HepG2 (cell line): ENCODE data around the gene YBX2. TPM values are rescaled to one million over a fixed set of nuclear protein-coding genes. Genes with fewer than 3 reads are reported as not detected.

Experiments
- ATF1 ChIP-seq: IDR thresholded peaks from 2 replicates; pipeline ENCODE4 v1.6.1; 2016; ENCODE audit warnings: mild to moderate bottlenecking, control low read depth
- CEBPB ChIP-seq: IDR thresholded peaks from 2 replicates; pipeline ENCODE4 v1.6.1; 2011; ENCODE audit warnings: low read depth, low read length, improper control_type of control experiment, borderline replicate concordance
- HDAC1 ChIP-seq: sonication (generic); formaldehyde crosslinking; IDR thresholded peaks from 2 replicates; pipeline ENCODE4 v1.5.1; 2020; ENCODE audit warnings: mild to moderate bottlenecking, missing genetic modification reagents
- HOXA3 ChIP-seq: sonication (generic); formaldehyde crosslinking; IDR thresholded peaks from 2 replicates; pipeline ENCODE4 v1.5.0; 2020; ENCODE audit warnings: missing genetic modification reagents
- IKZF4 ChIP-seq: sonication (generic); formaldehyde crosslinking; IDR thresholded peaks from 2 replicates; pipeline ENCODE4 v1.5.1; 2020; ENCODE audit warnings: borderline replicate concordance, mild to moderate bottlenecking, low read depth, missing genetic modification reagents; ENCODE audit errors: not compliant biosample characterization
- JARID2 ChIP-seq: sonication (generic); formaldehyde crosslinking; IDR thresholded peaks from 2 replicates; pipeline ENCODE4 v1.8.1; 2023; ENCODE audit warnings: missing genetic modification reagents, inconsistent platforms; ENCODE audit not compliant: insufficient replicate concordance
- KDM6A ChIP-seq: IDR thresholded peaks from 2 replicates; pipeline ENCODE4 v1.6.1; 2016; ENCODE audit warnings: low read depth
- MAFF ChIP-seq: IDR thresholded peaks from 2 replicates; pipeline ENCODE4 v1.6.1; 2011; ENCODE audit warnings: low read depth, low read length, improper control_type of control experiment
- MAFK ChIP-seq, 2 experiments: IDR thresholded peaks in 1 of 2; conservative IDR thresholded peaks in 1 of 2; 2 replicates each; pipeline ENCODE4 v1.6.1; 2011; ENCODE audit warnings: improper control_type of control experiment in 2 of 2, low read length in 2 of 2
- POLR2AphosphoS5 ChIP-seq: IDR thresholded peaks from 2 replicates; pipeline ENCODE4 v1.6.1; 2012; ENCODE audit warnings: low read depth, low read length
- RORA ChIP-seq: sonication (generic); formaldehyde crosslinking; IDR thresholded peaks from 2 replicates; pipeline ENCODE4 v1.5.0; 2020; ENCODE audit warnings: mild to moderate bottlenecking, missing genetic modification reagents, moderate library complexity
- SAP130 ChIP-seq: IDR thresholded peaks from 2 replicates; pipeline ENCODE4 v1.6.1; 2016; ENCODE audit warnings: low read depth
- SCMH1 ChIP-seq: sonication (generic); formaldehyde crosslinking; IDR thresholded peaks from 2 replicates; pipeline ENCODE4 v1.9.0; 2021; ENCODE audit warnings: missing genetic modification reagents, mild to moderate bottlenecking, borderline replicate concordance
- SKI ChIP-seq: fragments of 450-650 bp; IDR thresholded peaks from one replicate; pipeline ENCODE4 v1.6.1; 2018; ENCODE audit warnings: mild to moderate bottlenecking; ENCODE audit not compliant: partially characterized antibody
- STAG1 ChIP-seq: sonication (generic); formaldehyde crosslinking; IDR thresholded peaks from 2 replicates; pipeline ENCODE4 v1.4.0; 2020; ENCODE audit warnings: missing genetic modification reagents
- ZNF33B ChIP-seq: sonication (generic); formaldehyde crosslinking; IDR thresholded peaks from 2 replicates; pipeline ENCODE4 v1.5.1; 2020; ENCODE audit warnings: mild to moderate bottlenecking, missing genetic modification reagents
- ZNF703 ChIP-seq: sonication (generic); formaldehyde crosslinking; IDR thresholded peaks from 2 replicates; pipeline ENCODE4 v1.5.1; 2020; ENCODE audit warnings: missing genetic modification reagents, mild to moderate bottlenecking, moderate library complexity, borderline replicate concordance
- polyA plus RNA-seq, 8 experiments: library from polyadenylated mRNA; depleted of rRNA in 3 of 8; stranded (reverse) in 7 of 8; unstranded in 1 of 8; fragments of >200 nt; fragmentation: Illumina TruSeq in 4 of 8; extraction: Trizol in 4 of 8; gene quantifications; 2 replicates each; pipeline versions ENCODE4 v1.2.1 to v1.2.3, GENCODE V29; 2011 to 2016; ENCODE audit warnings: low read depth in 4 of 8, missing spikeins in 1 of 8, mixed read lengths in 1 of 8; ENCODE audit not compliant: insufficient read depth in 1 of 8
- total RNA-seq, 5 experiments: library from RNA; depleted of rRNA; stranded (reverse); fragments of >200 nt; fragmentation: Illumina TruSeq; extraction: Trizol; gene quantifications; 2 replicates each; pipeline ENCODE4 v1.2.3, GENCODE V29; 2016; ENCODE audit warnings: low read depth in 1 of 5
- TF ChIP-seq, protein P1 (sequence below): sonication (generic); formaldehyde crosslinking; IDR thresholded peaks from 2 replicates; pipeline ENCODE4 v1.8.1; 2023; ENCODE audit warnings: mild to moderate bottlenecking, missing genetic modification reagents
- TF ChIP-seq, protein P2 (sequence below): sonication (generic); formaldehyde crosslinking; conservative IDR thresholded peaks from 2 replicates; pipeline ENCODE4 v1.4.0; 2020; ENCODE audit warnings: missing genetic modification reagents
- TF ChIP-seq, protein P3 (sequence below): sonication (generic); formaldehyde crosslinking; IDR thresholded peaks from 2 replicates; pipeline ENCODE4 v1.5.0; 2020; ENCODE audit warnings: mild to moderate bottlenecking, missing genetic modification reagents, borderline replicate concordance
- TF ChIP-seq, protein P4 (sequence below): sonication (generic); IDR thresholded peaks from 2 replicates; pipeline ENCODE4 v1.6.1; 2016; ENCODE audit warnings: low read depth, borderline replicate concordance

YBX2 gene
- total and polyA plus RNA-seq, 2 of the 13 experiments (the other 11 are each of a cell fraction or from before 2014, with no cell fraction given): 0.12 to 0.22 TPM

DNA sequence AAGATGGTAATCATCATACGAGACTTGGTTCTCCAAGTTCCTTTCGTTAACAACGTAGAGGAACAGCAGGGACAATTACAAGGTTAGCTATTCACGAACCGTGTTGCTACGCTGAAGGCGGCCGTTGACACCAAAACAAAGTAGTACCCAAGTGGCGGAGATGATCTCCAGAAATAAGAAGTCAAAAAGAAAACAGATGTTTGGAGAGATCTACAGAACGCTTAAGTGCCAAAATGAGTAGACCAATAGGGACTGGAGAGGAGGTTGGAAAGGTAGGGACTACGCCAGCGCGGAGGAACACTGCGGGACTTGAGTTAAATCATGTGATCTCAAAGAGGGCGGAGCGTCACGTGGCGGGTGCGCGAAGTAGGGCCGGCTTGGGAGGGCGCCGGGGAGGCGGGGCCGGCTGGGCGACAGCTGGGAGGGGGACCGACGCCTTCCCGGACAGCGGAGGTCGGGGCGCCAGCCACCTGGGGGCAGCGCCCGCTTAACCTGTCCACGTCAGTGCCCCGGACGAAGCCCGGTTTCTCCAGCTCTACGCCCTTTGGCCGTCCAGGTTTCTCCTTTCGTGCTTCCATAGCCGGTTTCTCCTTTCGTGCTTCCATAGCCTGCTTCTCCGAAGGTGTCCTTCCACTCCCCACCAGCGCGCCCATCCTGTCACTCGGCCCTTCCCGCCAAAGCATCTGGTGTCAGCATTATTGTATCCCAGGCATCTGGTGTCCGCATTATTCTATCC, 51.6 kb downstream of the YBX2 start (continued):
- TF ChIP-seq, protein P1, sequence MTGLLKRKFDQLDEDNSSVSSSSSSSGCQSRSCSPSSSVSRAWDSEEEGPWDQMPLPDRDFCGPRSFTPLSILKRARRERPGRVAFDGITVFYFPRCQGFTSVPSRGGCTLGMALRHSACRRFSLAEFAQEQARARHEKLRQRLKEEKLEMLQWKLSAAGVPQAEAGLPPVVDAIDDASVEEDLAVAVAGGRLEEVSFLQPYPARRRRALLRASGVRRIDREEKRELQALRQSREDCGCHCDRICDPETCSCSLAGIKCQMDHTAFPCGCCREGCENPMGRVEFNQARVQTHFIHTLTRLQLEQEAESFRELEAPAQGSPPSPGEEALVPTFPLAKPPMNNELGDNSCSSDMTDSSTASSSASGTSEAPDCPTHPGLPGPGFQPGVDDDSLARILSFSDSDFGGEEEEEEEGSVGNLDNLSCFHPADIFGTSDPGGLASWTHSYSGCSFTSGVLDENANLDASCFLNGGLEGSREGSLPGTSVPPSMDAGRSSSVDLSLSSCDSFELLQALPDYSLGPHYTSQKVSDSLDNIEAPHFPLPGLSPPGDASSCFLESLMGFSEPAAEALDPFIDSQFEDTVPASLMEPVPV: peak; percentile 28; the same call in 1 of the 2 replicates
- TF ChIP-seq SKI: peak; percentile 73
- TF ChIP-seq HDAC1 (CRISPR knock-in tag): peak; percentile 74; the same call in 1 of the 2 replicates
- TF ChIP-seq ZNF703 (CRISPR knock-in tag): 0 out of 2 replicates have a peak, but pooled peaks have one; percentile 77
- no peak for TF ChIP-seq SCMH1 (CRISPR knock-in tag)
- peak; percentile 92 for TF ChIP-seq HOXA3 (CRISPR knock-in tag)
- TF ChIP-seq IKZF4 (CRISPR knock-in tag): no peak
- TF ChIP-seq RORA (CRISPR knock-in tag): no peak
- TF ChIP-seq, protein P2, sequence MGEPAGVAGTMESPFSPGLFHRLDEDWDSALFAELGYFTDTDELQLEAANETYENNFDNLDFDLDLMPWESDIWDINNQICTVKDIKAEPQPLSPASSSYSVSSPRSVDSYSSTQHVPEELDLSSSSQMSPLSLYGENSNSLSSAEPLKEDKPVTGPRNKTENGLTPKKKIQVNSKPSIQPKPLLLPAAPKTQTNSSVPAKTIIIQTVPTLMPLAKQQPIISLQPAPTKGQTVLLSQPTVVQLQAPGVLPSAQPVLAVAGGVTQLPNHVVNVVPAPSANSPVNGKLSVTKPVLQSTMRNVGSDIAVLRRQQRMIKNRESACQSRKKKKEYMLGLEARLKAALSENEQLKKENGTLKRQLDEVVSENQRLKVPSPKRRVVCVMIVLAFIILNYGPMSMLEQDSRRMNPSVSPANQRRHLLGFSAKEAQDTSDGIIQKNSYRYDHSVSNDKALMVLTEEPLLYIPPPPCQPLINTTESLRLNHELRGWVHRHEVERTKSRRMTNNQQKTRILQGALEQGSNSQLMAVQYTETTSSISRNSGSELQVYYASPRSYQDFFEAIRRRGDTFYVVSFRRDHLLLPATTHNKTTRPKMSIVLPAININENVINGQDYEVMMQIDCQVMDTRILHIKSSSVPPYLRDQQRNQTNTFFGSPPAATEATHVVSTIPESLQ (CRISPR knock-in tag): 0 out of 2 replicates have a peak, but pooled peaks have one; percentile 54
- 0 out of 2 replicates have a peak, but pooled peaks have one; percentile 26 for TF ChIP-seq KDM6A
- no peak for TF ChIP-seq ZNF33B
- peak; percentile 84 for TF ChIP-seq POLR2AphosphoS5
- no peak for TF ChIP-seq JARID2
- TF ChIP-seq ATF1 (CRISPR knock-in tag): peak; percentile 77
- no peak for TF ChIP-seq CEBPB
- TF ChIP-seq MAFF: 0 out of 2 replicates have a peak, but pooled peaks have one; percentile 26
- TF ChIP-seq, protein P3, sequence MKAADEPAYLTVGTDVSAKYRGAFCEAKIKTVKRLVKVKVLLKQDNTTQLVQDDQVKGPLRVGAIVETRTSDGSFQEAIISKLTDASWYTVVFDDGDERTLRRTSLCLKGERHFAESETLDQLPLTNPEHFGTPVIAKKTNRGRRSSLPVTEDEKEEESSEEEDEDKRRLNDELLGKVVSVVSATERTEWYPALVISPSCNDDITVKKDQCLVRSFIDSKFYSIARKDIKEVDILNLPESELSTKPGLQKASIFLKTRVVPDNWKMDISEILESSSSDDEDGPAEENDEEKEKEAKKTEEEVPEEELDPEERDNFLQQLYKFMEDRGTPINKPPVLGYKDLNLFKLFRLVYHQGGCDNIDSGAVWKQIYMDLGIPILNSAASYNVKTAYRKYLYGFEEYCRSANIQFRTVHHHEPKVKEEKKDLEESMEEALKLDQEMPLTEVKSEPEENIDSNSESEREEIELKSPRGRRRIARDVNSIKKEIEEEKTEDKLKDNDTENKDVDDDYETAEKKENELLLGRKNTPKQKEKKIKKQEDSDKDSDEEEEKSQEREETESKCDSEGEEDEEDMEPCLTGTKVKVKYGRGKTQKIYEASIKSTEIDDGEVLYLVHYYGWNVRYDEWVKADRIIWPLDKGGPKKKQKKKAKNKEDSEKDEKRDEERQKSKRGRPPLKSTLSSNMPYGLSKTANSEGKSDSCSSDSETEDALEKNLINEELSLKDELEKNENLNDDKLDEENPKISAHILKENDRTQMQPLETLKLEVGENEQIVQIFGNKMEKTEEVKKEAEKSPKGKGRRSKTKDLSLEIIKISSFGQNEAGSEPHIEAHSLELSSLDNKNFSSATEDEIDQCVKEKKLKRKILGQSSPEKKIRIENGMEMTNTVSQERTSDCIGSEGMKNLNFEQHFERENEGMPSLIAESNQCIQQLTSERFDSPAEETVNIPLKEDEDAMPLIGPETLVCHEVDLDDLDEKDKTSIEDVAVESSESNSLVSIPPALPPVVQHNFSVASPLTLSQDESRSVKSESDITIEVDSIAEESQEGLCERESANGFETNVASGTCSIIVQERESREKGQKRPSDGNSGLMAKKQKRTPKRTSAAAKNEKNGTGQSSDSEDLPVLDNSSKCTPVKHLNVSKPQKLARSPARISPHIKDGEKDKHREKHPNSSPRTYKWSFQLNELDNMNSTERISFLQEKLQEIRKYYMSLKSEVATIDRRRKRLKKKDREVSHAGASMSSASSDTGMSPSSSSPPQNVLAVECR (CRISPR knock-in tag): peak; percentile 71
- TF ChIP-seq STAG1 (CRISPR knock-in tag): peak; percentile 40
- TF ChIP-seq, protein P4, sequence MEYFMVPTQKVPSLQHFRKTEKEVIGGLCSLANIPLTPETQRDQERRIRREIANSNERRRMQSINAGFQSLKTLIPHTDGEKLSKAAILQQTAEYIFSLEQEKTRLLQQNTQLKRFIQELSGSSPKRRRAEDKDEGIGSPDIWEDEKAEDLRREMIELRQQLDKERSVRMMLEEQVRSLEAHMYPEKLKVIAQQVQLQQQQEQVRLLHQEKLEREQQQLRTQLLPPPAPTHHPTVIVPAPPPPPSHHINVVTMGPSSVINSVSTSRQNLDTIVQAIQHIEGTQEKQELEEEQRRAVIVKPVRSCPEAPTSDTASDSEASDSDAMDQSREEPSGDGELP: peak; percentile 92; the same call in 1 of the 2 replicates
- TF ChIP-seq SAP130 (CRISPR knock-in tag): peak; percentile 96
- peak in 1 of 2 experiments; percentile 42; a peak in 1 of 4 replicates for TF ChIP-seq MAFK (conservative IDR thresholded peaks at IDR 0.05 in 1 of 2, IDR thresholded peaks at IDR 0.05 in 1 of 2; ENCODE audit: low read length in 2 of 2)
